Measurements from ENCODE around the gene HDAC4.

HDAC4 gene

GRCh38 chr2:239193925-239194677 lies 206.7 kb downstream of the HDAC4 start:
- no peak for DNase-seq
- Histone ChIP-seq H2AFZ (ENCODE audit: low read length) (no peak overlapping the region), H3K4me1 (ENCODE audit: low read length) (no peaks in the 10 kb centered on the region), H4K20me1 (ENCODE audit: insufficient read depth, low read length) (no peaks in the 10 kb centered on the region), H3K4me2 (ENCODE audit: low read depth, low read length) (no peak overlapping the region), H3F3A (ENCODE audit: insufficient read depth, low read length) (no peaks in the 10 kb centered on the region), H3K27ac (ENCODE audit: low read length) (no peak overlapping the region), H3K4me3 (ENCODE audit: low read length) (no peak overlapping the region), H3K9ac (ENCODE audit: low read length) (no peak overlapping the region), H3K79me2 (ENCODE audit: low read length) (peaks cover under 1% of the 10 kb centered on the region), H3K27me3 (replicated peaks; ENCODE audit: insufficient read depth, low read length) (no peaks in the 10 kb centered on the region), H3K9me3 (replicated peaks; ENCODE audit: insufficient read depth, low read length) (no peaks in the 10 kb centered on the region), H3K36me3 (replicated peaks; ENCODE audit: insufficient read depth, low read length) (no peaks in the 10 kb centered on the region; the same call in 1 of the 2 replicates), H3K9me2 (replicated peaks; ENCODE audit: insufficient read depth, low read length) (no peaks in the 10 kb centered on the region)
- TF ChIP-seq EZH2phosphoT487 (IDR thresholded peaks at IDR 0.05; ENCODE audit: low read length) = no peak

DNA sequence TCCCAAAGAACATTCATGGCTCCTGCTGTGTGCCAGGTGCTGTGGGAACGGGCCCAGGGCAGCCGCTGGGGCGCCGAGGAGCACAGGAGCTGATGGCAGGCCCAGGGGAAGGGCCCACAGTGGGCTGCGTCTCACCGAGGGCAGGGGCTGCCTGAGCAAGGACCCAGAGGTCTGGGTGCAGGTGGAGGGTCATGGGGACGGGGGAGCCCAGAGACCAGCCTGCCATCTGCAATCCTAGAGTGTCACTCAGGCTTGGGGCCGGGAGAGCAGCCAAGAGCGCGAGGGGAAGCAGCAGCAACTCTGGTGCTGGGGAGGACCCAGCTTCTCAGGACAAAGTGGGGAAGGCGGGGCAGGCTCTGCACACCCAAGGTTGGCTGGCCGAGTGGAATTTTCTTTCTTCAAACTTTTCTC lies 207.4 kb downstream of the HDAC4 start:
- H2AFZ ChIP-seq (ENCODE audit: low read length) = no peak overlapping the region
- H3K4me3 ChIP-seq (ENCODE audit: low read length) = no peak overlapping the region
- no peak overlapping the region for H3K9ac ChIP-seq (ENCODE audit: low read length)
- no peak overlapping the region for H3K4me2 ChIP-seq (ENCODE audit: low read depth, low read length)
- no peaks in the 10 kb centered on the region for H4K20me1 ChIP-seq (ENCODE audit: insufficient read depth, low read length)
- H3K36me3 ChIP-seq (replicated peaks; ENCODE audit: insufficient read depth, low read length) = no peaks in the 10 kb centered on the region; the same call in 1 of the 2 replicates
- no peaks in the 10 kb centered on the region for H3K9me3 ChIP-seq (replicated peaks; ENCODE audit: insufficient read depth, low read length)
- H3K79me2 ChIP-seq (ENCODE audit: low read length) = no peaks in the 10 kb centered on the region; the same call in none of the 2 replicates
- H3K27ac ChIP-seq (ENCODE audit: low read length) = no peak overlapping the region
- no peaks in the 10 kb centered on the region for H3K9me2 ChIP-seq (replicated peaks; ENCODE audit: insufficient read depth, low read length)
- H3K4me1 ChIP-seq (ENCODE audit: low read length) = no peaks in the 10 kb centered on the region
- TF ChIP-seq EZH2phosphoT487 (IDR thresholded peaks at IDR 0.05; ENCODE audit: low read length) = no peak
- TF ChIP-seq CTCF (IDR thresholded peaks at IDR 0.05; ENCODE audit: low read length) = no peak
- DNase-seq = no peak
- H3F3A ChIP-seq (ENCODE audit: insufficient read depth, low read length) = no peaks in the 10 kb centered on the region
- H3K27me3 ChIP-seq (replicated peaks; ENCODE audit: insufficient read depth, low read length) = no peaks in the 10 kb centered on the region

DNA sequence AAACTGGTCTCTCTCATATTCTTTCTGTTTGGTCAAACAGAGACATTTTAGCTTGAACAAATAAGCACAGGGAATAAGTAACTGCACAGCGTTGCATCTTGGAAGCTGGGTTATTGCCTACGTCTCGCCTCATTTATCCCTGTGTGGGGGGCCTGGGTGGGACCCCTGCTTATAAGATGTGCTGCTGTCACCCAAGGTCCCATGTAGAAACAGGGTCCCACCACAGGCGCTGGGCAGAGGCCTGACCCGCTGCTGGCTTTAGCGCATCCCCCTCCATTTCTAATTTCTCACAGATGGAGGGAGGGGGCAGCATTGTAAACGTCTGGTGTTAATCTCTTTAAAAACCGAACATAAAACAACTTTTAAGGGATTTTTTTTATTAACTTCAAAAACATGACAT lies 207.8 kb downstream of the HDAC4 start:
- no peak for TF ChIP-seq CTCF (IDR thresholded peaks at IDR 0.05; ENCODE audit: low read length)
- no peak for TF ChIP-seq EZH2phosphoT487 (IDR thresholded peaks at IDR 0.05; ENCODE audit: low read length)
- TF ChIP-seq EZH2 (optimal IDR thresholded peaks at IDR 0.05; ENCODE audit: low read depth, low read length) = no peak
- Histone ChIP-seq H3K27ac (ENCODE audit: low read length) (no peak overlapping the region), H2AFZ (ENCODE audit: low read length) (no peak overlapping the region), H3K9me2 (replicated peaks; ENCODE audit: insufficient read depth, low read length) (no peaks in the 10 kb centered on the region), H3K4me3 (ENCODE audit: low read length) (no peak overlapping the region), H3K79me2 (ENCODE audit: low read length) (no peaks in the 10 kb centered on the region; the same call in none of the 2 replicates), H3K27me3 (replicated peaks; ENCODE audit: insufficient read depth, low read length) (no peaks in the 10 kb centered on the region), H4K20me1 (ENCODE audit: insufficient read depth, low read length) (no peaks in the 10 kb centered on the region), H3K4me1 (ENCODE audit: low read length) (no peaks in the 10 kb centered on the region), H3K9me3 (replicated peaks; ENCODE audit: insufficient read depth, low read length) (no peaks in the 10 kb centered on the region), H3K4me2 (ENCODE audit: low read depth, low read length) (no peak overlapping the region), H3K9ac (ENCODE audit: low read length) (no peak overlapping the region), H3F3A (ENCODE audit: insufficient read depth, low read length) (no peaks in the 10 kb centered on the region), H3K36me3 (replicated peaks; ENCODE audit: insufficient read depth, low read length) (no peaks in the 10 kb centered on the region; the same call in 1 of the 2 replicates)
- DNase-seq = no peak

DNA sequence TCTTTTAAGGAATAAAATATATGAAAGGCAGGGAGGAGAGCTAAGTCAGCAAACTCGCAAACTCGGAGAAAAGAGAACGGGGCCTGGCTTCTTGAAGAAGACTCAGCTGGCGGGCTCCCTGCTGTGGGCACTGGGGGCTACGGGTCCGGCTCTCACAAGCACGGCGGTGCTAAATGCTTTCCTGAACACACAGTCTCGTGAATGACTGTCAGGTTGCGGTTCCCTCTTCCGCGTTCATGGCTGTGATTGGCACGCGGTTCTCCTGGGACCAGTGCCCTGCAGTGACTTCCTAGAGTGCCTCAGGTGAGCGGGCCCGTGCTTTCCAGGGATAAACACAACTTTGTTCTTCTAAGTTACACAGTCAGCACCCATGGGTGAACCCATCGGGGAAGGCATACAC lies 208.4 kb downstream of the HDAC4 start:
- H3K4me2 ChIP-seq (ENCODE audit: low read depth, low read length) = no peak overlapping the region
- no peak overlapping the region for H2AFZ ChIP-seq (ENCODE audit: low read length)
- no peak overlapping the region for H3K4me3 ChIP-seq (ENCODE audit: low read length)
- no peaks in the 10 kb centered on the region; the same call in 1 of the 2 replicates for H3K36me3 ChIP-seq (replicated peaks; ENCODE audit: insufficient read depth, low read length)
- H3F3A ChIP-seq (ENCODE audit: insufficient read depth, low read length) = no peaks in the 10 kb centered on the region
- no peak overlapping the region for H3K27ac ChIP-seq (ENCODE audit: low read length)
- no peaks in the 10 kb centered on the region for H3K9me2 ChIP-seq (replicated peaks; ENCODE audit: insufficient read depth, low read length)
- no peak overlapping the region for H3K9ac ChIP-seq (ENCODE audit: low read length)
- TF ChIP-seq EZH2phosphoT487 (IDR thresholded peaks at IDR 0.05; ENCODE audit: low read length) = no peak
- TF ChIP-seq EZH2 (optimal IDR thresholded peaks at IDR 0.05; ENCODE audit: low read depth, low read length) = no peak
- no peak for TF ChIP-seq CTCF (IDR thresholded peaks at IDR 0.05; ENCODE audit: low read length)
- no peaks in the 10 kb centered on the region for H3K27me3 ChIP-seq (replicated peaks; ENCODE audit: insufficient read depth, low read length)
- H4K20me1 ChIP-seq (ENCODE audit: insufficient read depth, low read length) = no peaks in the 10 kb centered on the region
- H3K79me2 ChIP-seq (ENCODE audit: low read length) = no peaks in the 10 kb centered on the region; the same call in none of the 2 replicates
- DNase-seq = no peak
- no peaks in the 10 kb centered on the region for H3K4me1 ChIP-seq (ENCODE audit: low read length)
- no peaks in the 10 kb centered on the region for H3K9me3 ChIP-seq (replicated peaks; ENCODE audit: insufficient read depth, low read length)
